Measurements from ENCODE around the gene CCDC187.
"Not testable (repeated sequence)": the region's sequence is repeated elsewhere in the genome, so short reads cannot be mapped to it uniquely, and the experiment has no call there.

CCDC187 gene

DNA sequence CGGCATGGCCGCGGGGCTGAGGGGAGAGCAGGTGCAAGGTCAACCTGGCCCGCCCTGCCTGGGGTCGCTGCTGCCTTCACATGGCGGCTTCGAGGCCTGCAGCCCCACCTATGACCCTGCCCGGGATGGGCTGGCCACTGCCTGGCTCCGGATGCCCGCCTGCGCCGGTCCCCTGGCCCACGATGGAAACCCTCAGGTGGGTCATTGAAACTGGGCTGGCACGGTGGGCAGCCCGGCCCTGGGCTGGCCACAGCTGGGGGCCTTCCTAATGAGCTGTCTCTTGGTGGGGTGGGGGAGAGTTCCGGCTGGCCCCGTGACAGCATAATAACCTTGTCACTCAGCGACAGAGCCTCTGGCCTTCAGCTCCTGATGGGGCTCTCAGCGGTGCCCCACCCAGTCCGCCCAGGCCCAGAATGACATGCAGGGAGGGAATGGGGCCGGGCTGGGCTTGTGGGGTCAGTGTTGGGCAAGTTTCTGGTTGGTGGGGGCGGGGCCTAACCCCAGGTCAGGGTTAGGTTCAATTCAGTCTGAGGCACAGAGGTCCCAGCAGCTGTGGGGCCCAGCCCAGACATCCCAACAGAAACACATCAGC is at the start of gene CCDC187:
Gene CCDC187, minus strand, starts transcription at position 270 of the 592 bp plus-strand sequence. Its CDS starts 264 bp downstream, at position 6.
- DNase-seq: no peak

DNA sequence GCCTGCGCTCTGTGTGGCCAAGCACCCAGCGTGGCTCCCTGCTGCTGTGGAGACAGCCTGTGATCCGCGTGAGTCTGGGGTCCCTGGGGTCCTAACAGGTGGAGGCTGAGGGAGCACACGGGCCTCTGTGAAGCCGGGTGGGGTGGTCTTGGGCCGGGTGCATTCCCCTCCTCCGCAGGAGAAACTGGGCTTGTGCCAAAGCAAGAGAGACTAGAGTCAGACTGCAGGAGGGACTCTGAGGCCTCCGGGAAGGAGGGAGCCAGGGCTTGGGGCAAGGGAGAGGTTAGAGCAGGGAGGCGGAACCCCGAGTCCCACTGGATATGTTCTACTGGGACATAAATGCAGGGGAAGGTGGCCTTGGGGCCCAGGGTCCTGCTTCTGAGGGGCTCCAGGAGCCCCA is 49.2 kb upstream of the CCDC187 start:
- no peak for DNase-seq

DNA sequence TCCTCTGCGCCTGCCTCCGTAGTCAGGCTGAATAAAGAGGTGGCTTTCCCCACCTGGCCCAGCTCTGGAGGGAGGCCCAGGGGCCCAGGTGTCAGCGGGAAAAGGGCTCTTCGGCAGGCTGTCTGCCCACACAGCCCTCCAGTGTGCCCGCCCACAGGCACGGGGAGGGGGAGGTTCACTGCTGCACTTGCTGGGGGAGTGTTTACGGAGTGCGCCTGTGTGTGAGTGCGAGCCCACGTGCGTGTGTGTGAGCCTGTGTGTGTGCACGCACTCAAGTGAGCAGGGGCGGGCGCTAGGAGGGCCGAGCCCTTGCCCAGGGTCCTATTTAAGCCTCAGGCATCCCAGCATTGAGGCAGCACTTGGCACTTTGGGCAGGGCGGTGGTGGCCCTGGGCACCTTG is 48.8 kb upstream of the CCDC187 start:
- DNase-seq: no peak

DNA sequence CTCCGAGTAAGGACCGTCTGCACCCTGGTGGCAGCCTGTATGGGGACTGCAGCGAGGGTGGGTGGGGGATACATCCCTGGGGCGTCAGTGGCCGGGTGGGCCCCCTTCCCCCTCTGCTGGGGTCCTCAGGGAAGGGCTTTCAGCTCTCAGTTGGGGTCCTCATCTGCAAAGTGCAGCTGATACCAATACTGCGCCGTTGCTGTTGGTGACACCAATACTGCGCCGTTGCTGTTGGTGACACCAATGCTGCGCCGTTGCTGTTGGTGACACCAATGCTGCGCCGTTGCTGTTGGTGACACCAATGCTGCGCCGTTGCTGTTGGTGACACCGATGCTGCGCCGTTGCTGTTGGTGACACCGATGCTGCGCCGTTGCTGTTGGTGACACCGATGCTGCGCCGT is 48.0 kb upstream of the CCDC187 start:
- not testable (repeated sequence) for DNase-seq

DNA sequence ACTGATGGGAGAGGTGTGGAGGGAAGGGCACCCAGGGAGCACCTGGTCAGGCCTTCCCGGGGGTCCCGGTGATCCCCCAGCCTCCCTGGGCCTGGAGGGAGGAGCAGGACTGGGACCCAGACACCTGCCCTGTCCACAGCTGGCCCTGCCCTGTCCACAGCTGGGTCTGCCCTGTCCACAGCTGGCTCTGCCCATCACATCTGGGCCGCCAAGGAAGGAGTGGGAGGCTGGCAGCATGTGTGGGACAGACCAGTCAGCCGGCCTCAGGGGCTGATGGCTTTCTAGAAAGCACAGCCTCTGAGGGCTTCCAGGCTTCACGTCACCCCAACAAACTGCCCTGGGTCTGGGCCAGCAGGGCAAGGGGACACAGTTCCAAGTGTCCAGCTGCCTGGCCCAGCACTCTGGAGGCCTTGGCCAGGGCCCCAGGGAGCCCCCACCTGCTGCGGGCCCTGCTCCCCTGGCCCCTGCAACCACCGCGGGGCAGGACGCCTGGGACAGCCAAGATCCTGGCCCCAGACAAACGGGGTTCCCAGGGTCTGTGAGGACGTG is 47.4 kb upstream of the CCDC187 start:
- DNase-seq: no peak

DNA sequence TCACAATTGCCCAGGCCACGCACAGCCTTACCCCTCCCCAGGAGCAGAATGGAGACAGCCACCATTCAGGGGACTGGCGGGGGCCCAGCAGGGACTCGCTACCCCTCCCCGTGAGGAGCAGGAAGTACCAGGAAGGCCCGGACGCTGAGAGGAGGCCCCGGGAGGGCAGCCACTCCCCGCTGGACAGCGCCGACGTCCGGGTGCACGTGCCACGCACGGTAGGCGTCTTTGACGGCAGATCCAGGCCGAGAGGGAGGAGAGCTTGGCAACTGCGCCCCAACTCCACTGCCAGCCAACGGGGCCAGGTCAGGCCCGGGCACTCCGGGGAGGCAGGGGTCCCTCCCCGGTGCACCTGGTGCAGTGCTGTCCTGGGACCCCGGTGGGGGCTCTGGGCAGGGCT is 45.7 kb upstream of the CCDC187 start:
- DNase-seq: no peak

DNA sequence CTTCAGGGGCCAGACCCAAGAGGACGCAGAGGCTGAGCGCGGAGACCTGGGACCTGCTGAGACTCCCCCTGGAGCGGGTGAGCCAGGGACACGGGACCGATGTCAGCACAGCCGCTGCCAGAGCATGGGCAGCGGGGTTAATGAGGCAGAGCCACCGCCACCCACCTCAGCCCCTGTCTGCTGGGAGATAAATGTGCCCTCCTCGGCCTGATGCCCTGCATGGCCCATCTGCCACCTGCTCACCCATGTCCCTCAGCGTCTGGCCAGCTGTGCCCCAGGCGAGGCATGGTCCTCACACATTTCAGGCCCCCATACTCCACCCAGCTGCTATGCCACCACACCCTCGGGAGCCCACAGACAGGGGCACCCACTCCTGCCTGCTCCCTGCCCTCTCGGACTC is 44.8 kb upstream of the CCDC187 start:
- DNase-seq: no peak

DNA sequence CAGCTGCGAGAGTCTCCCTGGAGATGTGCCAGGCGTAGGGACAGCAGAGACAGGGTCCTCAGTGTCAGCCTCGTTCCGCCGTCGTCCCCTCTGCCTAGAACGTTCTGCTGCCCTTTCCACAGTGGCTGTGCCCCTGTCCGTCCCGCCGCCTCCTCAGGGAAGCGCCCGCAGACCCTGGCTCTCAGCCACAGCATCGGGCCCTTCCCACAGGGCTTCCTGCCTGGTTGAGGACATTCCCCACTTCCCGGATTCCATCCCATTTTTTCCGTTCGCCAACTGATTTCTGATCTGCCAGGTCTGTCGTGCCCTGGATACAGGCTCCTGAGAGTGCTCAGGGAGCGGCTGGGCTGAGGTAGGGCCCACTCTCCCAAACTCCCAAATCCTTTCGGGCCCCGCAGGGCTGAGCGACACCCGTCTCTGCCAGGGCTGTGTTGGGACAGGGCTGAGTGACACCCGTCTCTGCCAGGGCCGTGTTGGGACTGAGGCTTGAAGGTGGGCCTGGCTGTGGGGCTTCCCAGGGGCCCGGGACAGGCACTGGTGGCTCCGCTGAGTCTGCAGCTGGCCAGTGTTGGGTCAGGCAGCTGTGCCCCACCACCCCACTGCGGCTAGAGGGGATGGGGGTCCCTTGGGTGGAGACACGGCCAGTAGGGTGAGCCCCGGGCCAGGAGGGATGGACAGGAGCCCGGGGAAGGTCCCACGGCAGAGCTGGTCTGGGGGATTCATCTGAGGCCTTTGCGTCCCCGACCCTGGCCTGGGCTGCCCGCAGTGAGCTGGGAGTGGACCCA is 43.8 kb upstream of the CCDC187 start:
- no peak for DNase-seq

DNA sequence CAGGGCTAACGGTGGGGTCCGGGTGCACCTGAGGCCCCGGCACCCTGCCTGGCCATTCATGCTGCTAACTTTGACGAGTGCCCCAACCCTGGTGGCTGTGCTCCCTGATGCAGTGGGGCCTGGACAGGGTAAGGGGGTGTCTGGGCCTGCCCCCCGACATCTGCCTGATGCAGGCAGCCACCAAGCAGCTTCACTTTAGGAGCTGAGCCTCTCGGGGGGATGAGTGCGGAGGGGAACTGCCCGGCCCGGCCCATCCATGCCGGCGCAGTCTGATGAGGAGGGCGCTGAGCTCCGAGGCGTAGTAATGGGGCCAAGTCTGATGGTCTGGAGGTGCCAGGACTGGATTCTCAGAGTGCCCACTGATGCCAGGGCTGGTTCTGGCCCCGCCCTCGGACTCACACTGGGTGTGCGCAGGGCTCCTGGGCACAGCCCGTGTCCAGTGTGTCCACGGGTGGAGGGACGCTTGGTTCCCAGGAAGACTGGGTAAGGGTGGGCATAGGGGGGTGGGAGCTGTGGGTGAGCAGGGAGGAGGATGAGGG is 43.1 kb upstream of the CCDC187 start:
- DNase-seq: no peak

DNA sequence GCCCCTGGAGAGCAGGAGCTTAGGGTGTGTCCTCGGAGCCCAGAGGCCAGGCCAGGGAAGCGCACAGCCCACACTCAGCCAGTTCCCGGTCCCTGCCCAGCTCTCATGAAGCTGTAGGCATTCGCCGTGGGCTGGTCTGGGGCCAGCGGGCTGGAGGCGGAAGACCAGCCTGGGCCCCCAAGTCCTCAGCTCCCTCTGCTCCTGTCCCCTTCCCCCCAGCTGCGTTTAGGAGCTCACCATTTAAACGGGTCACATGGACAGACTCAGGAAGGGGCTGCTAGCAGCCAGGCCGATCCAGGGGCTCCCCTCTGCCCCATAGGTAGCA is 42.2 kb upstream of the CCDC187 start:
- no peak for DNase-seq

DNA sequence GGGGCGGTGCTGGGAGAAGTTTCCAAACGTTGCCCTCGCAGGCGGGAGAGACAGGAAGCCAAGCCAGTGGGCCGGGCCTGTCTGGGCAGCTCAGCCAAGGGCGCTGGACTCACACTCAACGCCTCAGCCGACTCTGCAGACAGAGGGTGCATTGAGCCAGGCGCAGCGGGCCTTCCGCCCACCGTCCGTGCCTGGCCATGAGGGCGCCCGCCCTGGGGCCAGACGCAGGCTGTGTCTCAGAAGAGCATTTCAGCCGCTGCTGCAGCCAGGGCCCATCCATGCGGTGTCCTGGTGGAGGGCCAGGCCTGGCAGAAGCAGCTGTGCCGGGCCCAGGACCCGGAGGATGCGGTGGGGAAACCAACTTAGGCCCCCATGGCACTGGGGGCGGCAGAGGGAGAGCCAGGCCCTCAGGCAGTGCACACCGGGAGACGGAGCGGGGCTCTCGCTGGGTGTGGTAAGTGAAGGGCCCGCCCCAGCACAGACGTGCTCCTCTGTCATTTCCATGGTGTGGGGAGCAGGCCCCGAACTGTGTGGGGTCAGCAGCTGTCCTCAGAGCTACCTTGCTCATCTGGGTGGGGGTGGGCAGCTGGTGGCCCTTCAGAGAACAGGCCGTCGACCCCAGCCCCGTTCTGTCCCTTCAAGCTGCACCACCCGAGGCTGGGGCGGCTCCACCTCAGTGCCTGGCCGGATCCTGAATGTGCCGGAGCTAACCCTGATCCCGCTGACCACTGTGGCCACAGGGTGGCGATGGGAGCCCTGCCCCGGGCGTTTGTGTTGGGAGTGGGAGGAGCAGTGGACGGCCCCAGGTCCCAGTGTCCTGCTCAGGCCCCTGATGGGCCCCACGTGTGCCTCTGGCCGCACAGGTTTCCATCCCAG is 41.6 kb upstream of the CCDC187 start:
- DNase-seq: no peak

DNA sequence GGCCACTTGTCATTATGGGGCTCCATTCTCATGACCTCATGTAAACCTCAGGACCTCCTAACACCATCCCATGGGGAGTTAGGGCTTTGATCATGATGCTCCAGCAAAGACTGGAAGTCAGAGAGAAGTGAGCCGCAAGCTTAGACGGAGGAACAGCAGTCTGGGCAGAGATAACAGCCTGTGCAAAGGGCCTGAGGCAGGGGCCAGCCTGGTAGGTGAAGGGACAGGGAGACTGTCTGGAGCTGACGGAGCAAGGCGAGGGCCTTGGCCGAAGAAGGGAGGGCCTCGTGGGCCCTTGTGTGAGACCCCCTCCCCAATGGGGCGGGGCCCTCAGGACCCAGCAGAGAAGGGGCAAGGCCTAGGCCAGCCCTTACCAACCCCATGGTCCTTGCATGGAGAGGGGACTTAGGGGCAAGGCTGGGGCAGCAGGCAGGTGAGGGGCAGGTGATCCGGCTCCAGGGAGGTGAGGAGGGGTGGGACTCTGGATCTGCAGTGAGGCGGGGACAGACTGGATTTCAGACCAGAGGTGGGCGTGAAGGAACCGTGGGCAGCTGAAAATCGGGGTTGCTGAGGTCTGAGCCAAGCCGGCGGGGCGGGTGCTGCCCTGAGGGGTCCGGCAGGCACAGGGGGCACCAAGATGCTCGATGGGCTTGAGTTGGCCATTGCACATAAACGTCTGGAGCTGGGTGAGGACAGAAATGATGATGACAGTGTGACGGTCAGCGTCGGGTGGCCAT is 40.8 kb upstream of the CCDC187 start:
- DNase-seq: no peak

DNA sequence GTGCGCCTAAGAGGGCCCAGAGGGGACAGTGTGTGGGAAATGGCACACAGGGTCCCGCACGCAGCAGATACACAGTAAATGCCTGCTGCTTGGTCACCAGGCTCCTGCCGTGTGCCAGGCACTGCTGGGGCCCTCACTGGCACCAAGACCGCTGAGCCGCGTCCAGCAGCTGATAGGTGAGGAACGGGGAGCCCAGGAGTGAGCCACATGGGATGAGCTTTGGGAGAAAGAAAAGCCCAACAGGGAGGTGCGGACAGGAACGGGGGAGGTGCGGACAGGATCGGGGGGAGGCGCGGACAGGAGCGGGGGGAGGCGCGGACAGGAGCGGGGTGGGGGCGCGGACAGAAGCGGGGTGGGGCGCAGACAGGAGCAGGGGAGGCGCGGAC is 40.0 kb upstream of the CCDC187 start:
- DNase-seq: no peak

DNA sequence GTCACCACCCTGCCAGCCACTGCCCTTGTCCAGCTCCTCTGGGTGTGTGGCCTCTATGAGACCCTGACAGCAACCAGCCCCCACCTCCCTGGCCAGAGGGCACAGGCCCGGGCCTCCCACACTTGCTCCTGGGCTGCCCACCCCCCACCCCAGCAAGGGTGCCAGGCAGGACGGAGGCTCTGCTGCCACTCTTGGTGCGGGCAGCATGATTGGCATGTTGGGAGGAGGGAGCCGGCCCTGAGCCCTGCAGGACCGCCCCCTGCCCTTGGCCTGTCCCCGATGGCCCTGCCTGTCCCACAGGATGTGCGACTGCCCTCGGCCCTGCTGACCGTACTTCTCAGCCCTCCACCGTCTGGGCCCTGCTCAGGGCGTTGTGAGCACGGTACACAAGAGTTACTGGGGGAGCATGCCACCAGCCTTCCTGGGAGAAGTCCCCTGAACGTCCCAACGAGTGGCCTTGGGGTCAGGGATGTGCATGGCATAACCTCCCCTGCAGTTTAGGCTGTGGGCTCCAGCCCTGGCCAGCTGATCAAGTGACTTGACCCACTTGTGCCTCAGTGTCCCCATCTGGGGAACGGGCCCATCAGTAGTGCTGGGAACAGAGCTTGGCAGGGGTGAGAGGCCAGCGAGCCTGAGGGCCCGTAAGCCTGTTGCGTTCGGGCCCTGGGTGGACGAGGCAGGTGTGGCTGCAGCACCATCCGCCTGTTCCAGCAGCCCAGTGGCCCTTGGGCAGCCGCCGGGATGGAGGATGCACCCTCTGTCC is 39.4 kb upstream of the CCDC187 start:
- no peak for DNase-seq

DNA sequence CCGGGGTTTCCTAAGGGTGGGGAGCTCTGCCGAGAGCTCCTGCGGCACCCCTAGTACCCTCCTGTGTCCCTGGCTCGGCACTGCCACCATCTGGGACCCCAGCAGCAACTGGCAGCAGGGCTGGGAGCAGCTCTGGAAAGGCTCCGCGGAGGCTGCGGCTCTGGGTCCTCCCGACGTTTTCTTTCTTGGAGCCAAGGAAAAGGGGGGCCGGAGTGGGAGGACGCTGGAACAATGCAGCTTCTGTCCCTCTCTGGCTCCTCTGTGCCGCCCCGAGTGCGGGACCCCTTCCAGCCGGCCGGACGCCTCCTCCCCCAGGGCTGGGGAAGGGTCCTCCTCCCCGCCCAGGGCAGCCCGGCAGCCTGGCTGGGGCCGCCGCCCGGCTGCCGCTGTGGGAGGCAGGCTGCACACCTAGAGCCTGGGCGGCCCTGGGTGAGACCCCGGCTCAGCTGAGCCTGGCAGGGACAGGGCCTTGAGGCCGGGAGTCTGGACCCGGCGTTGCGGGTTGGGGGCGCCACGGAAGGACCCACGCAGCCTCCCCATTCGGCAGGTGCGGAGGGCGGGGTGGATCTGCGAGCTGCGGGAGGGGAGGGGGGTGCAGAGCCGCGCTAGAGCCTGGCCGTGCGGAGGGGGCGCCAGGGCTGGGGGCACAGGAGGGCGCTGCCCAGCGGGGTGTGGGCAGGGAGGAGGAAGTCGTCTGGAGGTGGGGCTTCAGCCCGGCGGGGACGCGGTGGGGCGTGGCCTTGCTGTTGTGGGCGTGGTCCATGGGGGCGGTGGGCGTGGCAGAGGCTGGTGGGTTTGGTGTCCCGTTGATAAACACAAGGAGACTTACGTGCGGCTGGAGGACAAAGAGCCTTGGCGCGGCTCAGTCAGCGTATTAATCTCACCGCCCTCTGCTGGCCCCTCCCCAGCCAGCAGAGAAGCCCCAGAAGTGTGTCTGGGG is 38.6 kb upstream of the CCDC187 start:
- DNase-seq: no peak

DNA sequence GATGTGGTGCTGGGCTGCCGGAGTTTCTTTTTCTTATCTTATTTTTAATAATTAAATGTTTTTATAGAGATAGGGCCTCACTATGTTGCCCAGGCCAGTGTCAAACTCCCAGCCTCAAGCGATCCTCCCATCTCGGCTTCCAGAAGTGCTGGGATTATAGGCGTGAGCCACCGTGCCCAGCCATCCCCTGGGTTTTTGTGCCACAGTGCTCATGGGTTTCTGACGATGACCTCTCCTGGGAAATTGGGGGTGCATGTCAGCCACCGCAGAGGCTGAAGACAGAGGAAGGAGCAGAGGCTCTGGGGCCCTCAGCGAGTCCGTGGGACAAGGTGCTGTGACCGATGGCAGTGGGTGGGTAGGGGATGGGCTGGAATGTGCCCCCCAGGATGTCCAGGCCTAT is 37.9 kb upstream of the CCDC187 start:
- DNase-seq: no peak

DNA sequence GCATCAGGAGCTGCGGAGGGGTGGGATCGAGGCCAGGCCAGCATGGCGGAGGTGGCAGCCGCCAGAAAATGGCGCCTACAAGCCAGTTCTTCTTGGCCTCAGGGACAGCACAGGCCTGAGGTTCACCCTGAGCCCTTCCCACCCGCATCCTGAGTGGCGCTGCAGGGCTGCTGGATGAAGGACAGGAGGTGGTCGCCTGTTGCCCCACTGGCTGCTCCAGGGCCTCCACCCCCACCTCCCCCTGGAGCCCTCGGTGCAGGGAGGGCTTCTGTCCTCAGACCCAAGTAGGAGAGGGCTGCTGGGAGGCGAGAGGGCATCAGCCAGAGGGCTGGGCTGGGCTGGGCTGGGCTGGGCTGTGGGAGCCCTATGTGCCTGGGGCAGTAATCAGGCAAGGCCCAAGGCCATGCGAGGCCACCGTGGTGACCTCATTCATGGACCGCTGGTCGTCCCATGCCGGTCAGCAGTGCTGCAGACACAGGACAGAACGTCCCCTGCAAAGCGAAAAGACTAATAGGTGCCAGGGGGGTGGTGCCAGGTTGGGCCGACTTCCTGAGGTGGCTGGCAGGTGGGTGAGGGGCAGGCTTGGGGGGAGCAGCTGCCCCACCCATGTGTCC is 37.3 kb upstream of the CCDC187 start:
- DNase-seq: no peak

DNA sequence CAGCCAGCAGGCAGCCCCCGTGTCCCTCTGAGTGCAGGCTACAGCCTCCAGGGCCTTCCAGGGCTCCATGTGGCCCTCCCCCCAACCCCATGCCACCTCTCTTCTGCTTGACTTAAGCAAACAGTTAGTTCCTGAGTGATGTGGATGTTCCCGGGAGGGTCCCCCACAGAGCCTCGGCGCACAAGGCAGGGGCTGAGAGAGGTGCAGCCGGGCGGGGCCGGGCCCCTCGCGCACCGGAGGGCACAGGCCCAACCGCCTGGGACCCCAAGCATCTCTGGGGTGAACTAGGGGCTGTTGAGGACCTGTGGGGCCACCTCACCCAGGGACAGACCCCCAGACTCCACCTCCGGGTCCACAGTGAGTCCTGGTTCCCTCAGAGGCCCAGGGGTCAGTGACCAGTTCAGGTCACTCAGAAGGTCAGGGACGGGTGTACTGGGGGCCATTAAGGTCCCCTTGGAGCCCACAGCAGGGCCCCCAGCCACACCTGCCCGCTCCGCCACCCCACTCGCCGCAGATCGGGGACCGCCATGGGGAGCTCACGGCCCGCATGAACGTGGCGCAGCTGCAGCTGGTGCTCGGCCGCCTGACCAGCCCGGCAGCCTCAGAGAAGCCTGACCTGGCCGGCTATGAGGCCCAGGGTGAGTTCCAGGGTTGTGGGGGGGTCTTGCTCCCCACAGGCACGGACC is 36.6 kb upstream of the CCDC187 start:
- no peak for DNase-seq

DNA sequence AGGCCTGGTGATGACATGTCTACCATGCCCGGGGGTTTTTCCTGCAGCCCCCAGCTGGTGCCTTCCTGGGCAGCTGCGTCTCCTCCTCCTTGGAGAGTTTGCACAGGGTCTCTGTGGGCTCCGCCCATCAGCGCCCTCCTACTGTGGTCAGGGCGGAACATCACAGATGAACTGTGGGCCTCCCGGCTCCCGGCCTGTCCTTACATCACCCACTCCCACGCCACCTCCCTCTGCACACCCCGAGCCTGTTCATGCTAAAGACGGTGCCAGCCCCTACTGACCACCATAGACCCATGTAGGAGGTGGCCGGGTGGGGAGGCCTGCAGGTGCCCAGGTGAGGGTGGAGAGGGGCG is 36.0 kb upstream of the CCDC187 start:
- DNase-seq: no peak
